MG63 (cell line): ENCODE measurements around the gene LHFPL3. TPM values are rescaled to one million over a fixed set of nuclear protein-coding genes. Genes with fewer than 3 reads are reported as not detected.
"Not testable (repeated sequence)": the region's sequence is repeated elsewhere in the genome, so short reads cannot be mapped to it uniquely, and the experiment has no call there.

Experiments used
- DNase-seq: peaks from one replicate; pipeline ENCODE4 v3.0.0-alpha.2; 2020
- H3K27me3 ChIP-seq: fragments of 250-450 bp; sonication (Bioruptor Pico); 2 replicates; pipeline ENCODE4 v1.5.1; 2020; ENCODE audit warnings: mild to moderate bottlenecking, moderate library complexity
- H3K36me3 ChIP-seq: fragments of 250-450 bp; sonication (Bioruptor Pico); 2 replicates; pipeline ENCODE4 v1.5.1; 2020; ENCODE audit warnings: mild to moderate bottlenecking, moderate library complexity
- H3K4me3 ChIP-seq: fragments of 250-450 bp; sonication (Bioruptor Pico); 2 replicates; pipeline ENCODE4 v1.5.1; 2020; ENCODE audit warnings: mild to moderate bottlenecking, moderate library complexity
- H3K9me3 ChIP-seq: fragments of 250-450 bp; sonication (Bioruptor Pico); 2 replicates; pipeline ENCODE4 v1.5.1; 2020; ENCODE audit warnings: mild to moderate bottlenecking, moderate library complexity
- total RNA-seq: library from RNA; depleted of rRNA; stranded (reverse); fragments of >200 nt; shearing (Covaris generic); gene quantifications from 2 replicates; pipeline ENCODE4 v1.2.3, GENCODE V29; 2014; ENCODE audit warnings: low replicate concordance

Gene LHFPL3
- total RNA-seq, 1 experiment from 2014 or later: not detected

DNA sequence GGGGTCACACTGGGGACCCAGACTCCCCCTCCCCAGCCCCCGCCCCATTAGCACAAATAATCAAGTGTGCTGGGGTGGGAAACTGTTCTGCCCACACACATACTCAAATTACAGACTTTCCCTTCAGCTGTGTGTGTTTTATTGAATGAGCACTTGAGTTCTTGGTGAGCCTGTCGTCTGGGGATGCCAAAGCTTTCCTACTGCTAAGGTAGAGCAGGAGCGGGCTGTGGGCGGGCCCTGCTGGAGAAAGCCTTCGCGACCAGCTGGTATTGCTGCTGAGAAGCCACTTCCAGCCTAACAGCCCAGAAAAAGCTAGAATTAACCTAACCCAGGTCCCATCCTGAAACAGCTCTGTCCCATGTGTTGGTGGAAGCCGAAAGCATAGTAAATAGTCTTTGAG is 598.7 kb downstream of the LHFPL3 start:
- H3K36me3 ChIP-seq: no peaks in the 10 kb centered on the region
- no peak overlapping the region for H3K4me3 ChIP-seq
- no peaks in the 10 kb centered on the region for H3K9me3 ChIP-seq
- H3K27me3 ChIP-seq: no peaks in the 10 kb centered on the region
- DNase-seq: no peak

DNA sequence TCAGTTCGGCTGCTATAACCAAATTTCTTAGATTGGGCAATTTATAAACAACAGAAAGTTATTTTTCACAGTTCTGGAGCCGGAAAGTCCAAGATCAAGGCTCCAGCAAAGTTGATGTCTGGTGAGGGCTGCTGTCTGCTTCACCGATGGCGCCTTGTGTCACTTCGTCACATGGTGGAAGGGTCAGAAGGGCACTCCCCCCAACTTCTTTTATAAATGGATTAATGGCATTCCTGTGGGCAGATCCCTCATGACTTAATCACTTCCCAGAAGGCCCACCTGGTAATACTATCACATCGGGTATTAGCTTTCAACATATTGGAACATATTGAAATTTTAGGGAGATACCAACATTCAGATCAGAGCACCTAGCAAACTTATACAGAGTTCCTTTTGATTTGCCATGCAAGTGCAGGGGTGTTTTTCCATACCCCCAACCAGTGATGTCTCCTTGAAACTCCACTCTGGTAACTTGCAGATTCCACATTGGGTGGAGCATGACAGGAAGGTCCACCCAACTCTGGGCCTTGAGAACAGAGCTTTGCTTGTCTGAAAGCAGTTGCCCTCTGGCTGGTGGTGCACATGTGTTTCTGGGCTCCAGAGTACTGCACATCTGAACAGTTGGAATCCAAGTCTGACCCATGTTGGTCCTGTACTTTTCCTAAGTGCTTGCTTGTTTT is 600.5 kb downstream of the LHFPL3 start:
- Histone ChIP-seq H3K27me3 (no peaks in the 10 kb centered on the region), H3K4me3 (no peak overlapping the region), H3K9me3 (no peaks in the 10 kb centered on the region), H3K36me3 (no peaks in the 10 kb centered on the region)
- DNase-seq: no peak

DNA sequence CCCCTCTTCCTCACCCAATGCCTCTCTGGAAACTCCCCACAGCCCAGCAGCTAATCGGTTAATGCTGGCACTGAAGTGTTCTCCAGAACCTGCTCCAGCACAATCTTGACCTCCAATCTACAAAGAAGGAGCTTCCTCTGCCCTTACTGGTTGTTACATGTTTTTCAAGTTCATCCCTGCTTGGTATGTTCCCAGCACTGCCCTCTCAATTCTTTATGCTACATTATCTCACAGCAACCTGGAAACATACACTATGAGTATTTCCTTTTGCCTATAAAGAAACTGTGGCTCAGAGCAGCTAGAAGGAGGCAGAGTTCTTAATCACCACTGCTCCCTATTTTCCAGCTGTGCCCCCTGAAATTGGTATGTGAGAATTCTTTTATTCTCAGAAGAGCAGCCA is 601.5 kb downstream of the LHFPL3 start:
- H3K9me3 ChIP-seq: no peaks in the 10 kb centered on the region
- no peaks in the 10 kb centered on the region for H3K36me3 ChIP-seq
- no peak for DNase-seq
- H3K27me3 ChIP-seq: no peaks in the 10 kb centered on the region
- no peak overlapping the region for H3K4me3 ChIP-seq

DNA sequence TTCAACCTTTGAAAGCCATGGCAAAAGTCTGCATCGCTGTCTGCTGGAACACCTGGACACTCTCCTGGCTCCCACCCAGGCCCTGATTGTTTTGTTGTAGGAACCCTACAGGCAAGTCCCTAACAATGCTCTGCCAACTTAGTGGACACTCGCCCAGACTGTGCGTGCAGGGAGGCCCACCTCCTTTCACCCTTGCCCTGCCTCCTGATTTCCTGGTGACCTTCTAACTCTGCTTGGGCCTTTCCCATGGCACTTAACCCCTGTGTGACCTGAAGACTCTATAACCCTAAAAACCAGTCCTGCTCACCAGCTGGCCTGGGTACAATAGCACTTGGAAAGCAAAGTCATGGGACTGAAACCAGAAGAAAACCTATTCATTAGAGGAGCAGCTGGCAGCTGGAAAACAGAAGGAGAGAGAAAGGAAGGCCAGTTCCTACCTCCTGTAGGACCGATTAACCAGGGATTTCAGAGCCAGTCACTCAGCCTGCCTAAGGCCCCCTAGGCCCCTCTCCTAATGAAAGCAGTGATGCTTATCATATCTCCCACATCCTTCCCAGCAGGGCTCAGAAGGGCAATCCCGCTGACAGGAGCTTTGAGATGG is 602.9 kb downstream of the LHFPL3 start:
- no peak overlapping the region for H3K4me3 ChIP-seq
- peak; percentile 7 for DNase-seq
- H3K9me3 ChIP-seq: no peaks in the 10 kb centered on the region
- H3K27me3 ChIP-seq: no peaks in the 10 kb centered on the region
- no peaks in the 10 kb centered on the region for H3K36me3 ChIP-seq

DNA sequence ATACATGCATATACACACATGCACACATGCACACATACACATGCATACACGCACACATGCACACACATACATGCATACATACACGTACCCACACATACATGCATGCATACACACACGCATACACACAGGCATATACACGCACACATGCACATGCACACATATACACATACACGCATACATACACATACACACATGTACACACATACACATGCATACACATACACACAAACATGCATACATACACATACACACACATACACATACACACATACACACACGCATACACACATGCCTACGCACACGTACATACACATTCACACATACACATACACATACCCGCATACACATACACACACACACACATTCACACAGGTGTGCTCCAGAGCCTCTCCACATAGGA is 604.6 kb downstream of the LHFPL3 start:
- no peak for DNase-seq
- Histone ChIP-seq H3K36me3 (no peaks in the 10 kb centered on the region), H3K4me3 (no peak overlapping the region), H3K9me3 (no peaks in the 10 kb centered on the region), H3K27me3 (no peaks in the 10 kb centered on the region)

DNA sequence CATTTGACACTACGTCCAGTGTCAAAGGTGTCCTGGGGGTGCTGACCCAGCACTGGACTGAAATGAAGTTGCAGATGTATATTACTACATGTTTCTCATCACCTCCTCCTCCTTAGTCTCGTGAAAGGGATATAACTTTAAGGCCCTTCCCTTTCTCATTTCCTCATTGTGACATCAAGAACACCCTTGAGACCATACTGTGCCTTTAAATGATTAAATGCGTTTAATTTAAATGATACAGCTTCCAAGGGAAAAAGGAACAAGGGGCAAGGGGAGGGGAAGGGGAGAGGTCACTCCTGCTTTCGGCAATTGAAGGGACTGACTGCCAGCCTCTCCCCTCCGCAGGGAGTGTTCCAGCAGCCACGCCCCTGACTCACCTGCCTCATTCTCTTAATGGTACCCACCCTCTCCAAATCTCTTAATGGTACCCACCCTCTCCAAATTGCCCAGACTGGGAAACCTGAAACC is 605.2 kb downstream of the LHFPL3 start:
- H3K4me3 ChIP-seq: no peak overlapping the region

DNA sequence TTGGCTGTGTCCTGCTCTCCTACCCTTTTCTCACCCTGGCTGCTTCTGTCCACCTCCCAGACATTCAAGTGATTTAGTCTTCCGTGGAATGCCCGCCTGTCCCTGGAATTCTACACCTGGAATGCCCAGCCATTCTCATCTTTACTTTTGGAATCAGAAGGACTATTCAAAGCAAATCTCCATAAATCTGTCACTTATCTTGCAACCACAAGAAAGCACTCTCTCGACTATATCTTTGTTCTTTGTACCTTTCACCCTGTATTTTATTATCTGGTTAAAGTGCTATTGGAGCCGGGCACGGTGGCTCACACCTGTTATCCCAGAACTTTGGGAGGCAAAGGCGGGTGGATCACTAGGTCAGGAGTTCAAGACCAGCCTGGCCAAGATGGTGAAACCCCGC is 606.3 kb downstream of the LHFPL3 start:
- H3K27me3 ChIP-seq: no peaks in the 10 kb centered on the region
- H3K36me3 ChIP-seq: no peaks in the 10 kb centered on the region
- H3K9me3 ChIP-seq: no peaks in the 10 kb centered on the region
- no peak overlapping the region for H3K4me3 ChIP-seq
- no peak for DNase-seq

More for the DNA sequence above, 605.2 kb downstream of the LHFPL3 start:
- H3K9me3 ChIP-seq: no peaks in the 10 kb centered on the region
- no peaks in the 10 kb centered on the region for H3K36me3 ChIP-seq
- no peak for DNase-seq
- no peaks in the 10 kb centered on the region for H3K27me3 ChIP-seq

DNA sequence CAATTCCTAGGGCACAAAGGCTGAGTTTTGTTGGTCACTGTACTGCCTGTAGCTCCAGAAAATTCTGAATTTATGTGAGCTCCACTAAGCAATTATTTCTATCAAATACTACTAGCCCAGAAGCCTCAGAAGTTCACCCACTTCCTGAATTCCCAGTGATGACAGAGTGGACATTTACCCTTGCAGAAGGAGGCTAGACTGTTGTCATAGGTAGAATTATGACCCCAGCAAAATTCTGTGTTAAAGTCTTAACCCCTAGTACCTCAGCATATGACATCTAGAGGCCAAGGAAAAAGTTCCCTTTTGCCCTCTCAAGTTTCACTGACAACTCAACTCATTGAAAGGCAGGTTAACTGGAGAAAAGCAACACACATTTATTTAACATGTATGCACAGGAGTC is 606.9 kb downstream of the LHFPL3 start:
- H3K36me3 ChIP-seq: no peaks in the 10 kb centered on the region
- no peak overlapping the region for H3K4me3 ChIP-seq
- DNase-seq: no peak
- H3K9me3 ChIP-seq: no peaks in the 10 kb centered on the region
- H3K27me3 ChIP-seq: no peaks in the 10 kb centered on the region

DNA sequence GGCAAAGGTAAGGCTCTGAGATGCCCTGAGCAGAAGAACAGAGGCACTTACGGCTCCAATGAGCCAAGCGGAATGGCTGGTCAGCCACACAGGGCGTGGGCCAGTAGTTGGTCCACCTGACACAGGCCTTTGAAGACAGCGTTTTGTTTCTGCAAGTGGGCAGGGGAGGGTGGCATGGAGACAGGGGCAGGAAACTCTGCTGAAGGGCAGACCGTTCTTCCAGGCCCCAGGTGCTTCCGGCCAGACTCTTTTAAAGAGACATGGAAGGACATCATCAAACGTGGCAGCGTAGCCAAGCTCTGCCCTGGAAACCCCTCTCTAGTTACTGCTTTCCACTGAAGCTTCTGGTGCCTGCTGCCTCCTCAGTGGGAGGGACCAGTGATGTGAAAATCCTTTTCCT is 608.1 kb downstream of the LHFPL3 start:
- Histone ChIP-seq H3K36me3 (no peaks in the 10 kb centered on the region), H3K27me3 (no peaks in the 10 kb centered on the region), H3K4me3 (no peak overlapping the region), H3K9me3 (no peaks in the 10 kb centered on the region)
- no peak for DNase-seq

DNA sequence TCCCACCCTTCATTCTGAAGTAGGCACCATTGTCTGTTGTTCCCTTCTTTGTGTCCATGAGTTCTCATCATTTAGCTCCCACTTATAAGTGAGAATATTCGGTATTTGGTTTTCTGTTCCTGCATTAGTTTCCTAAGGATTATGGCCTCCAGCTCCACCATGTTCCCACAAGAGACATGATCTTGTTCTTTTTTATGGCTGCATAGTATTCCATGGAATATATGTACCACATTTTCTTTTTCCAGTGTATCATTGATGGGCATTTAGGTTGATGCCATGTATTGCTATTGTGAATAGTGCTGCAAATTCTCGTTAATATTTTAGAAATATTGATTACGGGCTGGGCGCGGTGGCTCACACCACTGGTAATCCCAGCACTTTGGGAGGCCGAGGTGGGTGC is 609.1 kb downstream of the LHFPL3 start:
- not testable (repeated sequence) for DNase-seq

DNA sequence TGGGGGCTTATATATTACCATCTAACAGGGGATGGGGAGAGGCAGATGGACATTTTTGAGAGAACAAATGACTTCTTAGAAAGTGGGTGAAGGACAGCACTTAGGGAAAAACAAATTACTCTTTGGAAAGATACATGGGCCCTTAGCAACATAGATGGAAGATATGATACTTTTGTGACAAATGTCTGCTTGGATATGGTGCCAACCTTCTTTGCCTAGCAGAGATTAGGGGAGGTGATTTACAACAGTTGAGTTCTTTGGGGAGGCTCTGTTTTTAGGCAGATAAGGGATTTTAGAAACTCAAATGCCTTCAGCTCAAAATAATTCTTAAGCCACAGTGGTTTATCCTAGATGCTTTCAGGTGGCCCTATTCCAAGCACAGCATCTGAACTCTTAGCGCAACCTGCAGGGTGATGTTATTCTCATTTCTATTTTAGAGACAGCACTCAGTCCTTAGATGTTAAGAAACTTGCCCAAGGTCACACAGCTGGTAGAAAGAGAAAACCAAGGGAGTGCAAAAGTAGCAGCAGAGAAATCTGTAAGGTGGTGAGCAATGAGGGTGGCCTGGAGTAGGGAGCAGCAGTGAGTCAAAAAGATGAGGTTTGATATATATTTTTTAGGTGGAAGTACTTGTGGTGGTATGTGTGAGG is 610.5 kb downstream of the LHFPL3 start:
- no peak for DNase-seq
- H3K4me3 ChIP-seq: no peak overlapping the region
- H3K36me3 ChIP-seq: no peaks in the 10 kb centered on the region
- no peaks in the 10 kb centered on the region for H3K27me3 ChIP-seq
- H3K9me3 ChIP-seq: no peaks in the 10 kb centered on the region

More for the DNA sequence above, 609.1 kb downstream of the LHFPL3 start:
- not testable (repeated sequence) for H3K36me3 ChIP-seq, H3K27me3 ChIP-seq, H3K4me3 ChIP-seq, H3K9me3 ChIP-seq

DNA sequence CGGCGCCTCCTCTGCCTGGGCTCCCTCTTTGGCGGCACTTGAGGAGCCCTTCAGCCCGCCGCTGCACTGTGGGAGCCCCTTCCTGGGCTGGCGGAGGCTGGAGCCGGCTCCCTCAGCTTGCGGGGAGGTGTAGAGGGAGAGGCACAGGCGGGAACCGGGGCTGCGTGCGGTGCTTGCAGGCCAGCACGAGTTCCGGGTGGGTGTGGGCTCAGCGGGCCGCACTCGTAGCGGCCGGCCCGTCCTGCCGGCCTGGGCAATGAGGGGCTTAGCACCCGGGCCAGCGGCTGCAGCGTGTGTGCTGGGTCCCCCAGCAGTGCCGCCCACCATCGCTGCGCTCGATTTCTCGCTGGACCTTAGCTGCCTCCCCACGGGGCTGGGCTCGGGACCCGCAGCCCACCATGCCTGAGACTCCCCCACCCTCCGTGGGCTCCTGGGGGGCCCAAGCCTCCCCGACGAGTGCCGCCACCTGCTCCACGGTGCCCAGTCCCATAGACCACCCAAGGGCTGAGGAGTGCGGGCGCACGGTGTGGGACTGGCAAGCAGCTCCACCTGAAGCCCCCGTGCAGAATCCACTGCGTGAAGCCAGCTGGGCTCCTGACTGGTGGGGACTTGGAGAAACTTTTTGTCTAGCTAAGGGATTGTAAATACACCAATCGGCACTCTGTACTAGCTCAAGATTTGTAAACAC is 611.8 kb downstream of the LHFPL3 start:
- no peaks in the 10 kb centered on the region for H3K9me3 ChIP-seq
- no peaks in the 10 kb centered on the region for H3K27me3 ChIP-seq
- H3K4me3 ChIP-seq: no peak overlapping the region
- no peaks in the 10 kb centered on the region for H3K36me3 ChIP-seq
- DNase-seq: no peak

DNA sequence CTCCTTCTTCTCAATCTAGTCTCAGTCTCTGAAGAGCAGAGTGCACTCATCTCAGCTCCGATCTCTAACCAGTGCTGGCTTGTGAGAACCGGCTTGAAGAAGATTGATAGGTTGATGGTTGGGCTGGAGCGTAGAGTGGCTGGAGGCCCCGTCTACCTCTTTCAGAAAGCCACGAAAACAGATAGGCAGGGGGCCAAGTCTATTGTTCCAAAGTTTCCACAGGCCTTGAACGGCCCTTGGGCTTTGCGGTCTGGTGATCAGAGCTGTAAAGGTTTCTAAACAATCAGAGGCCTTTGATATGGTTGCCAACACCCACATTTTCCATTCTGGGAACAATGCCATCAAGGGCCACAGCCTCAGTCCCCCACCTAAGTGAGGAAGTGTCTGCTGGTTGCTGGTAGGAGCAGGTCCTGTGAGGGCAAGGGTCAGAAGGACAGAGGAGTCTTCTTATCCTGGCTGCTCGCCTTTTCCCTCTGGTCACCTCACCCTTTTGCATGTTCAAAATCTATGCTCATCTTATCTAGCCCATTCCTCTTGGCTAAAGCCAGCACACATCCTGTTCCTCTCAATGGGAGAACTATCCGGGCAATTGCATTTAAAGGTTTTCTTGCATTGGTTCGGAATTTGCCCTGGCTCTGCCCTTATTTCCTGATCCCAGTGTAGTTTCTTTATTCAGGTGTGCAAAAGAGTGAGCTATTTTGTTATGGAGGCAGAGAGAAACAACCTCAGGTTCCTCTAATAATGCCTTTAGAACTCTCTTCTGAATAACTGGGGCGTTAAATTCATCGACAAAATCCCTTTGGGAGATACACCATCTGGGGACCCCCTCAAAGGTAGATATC is 615.3 kb downstream of the LHFPL3 start:
- H3K36me3 ChIP-seq: no peaks in the 10 kb centered on the region
- H3K4me3 ChIP-seq: no peak overlapping the region
- H3K9me3 ChIP-seq: no peaks in the 10 kb centered on the region
- no peaks in the 10 kb centered on the region for H3K27me3 ChIP-seq
- DNase-seq: no peak

DNA sequence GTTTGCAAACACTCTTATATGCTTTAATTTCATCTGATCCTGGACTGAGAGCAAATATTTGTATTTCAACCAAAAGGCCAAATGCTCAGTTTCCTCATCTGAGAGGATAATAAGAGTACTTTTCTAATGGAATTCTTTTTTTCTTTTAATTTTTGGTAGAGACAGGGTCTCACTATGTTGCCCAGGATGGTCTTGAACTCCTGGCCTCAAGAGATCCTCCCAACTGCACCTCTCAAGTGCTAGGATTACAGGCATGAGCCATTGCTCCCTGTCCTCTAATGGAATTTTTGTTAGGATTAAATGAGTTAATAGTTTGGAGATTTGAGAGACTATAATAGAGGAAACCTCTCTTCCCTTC is 617.2 kb downstream of the LHFPL3 start:
- Histone ChIP-seq H3K4me3 (no peak overlapping the region), H3K36me3 (no peaks in the 10 kb centered on the region), H3K9me3 (no peaks in the 10 kb centered on the region), H3K27me3 (no peaks in the 10 kb centered on the region)
- DNase-seq: no peak

DNA sequence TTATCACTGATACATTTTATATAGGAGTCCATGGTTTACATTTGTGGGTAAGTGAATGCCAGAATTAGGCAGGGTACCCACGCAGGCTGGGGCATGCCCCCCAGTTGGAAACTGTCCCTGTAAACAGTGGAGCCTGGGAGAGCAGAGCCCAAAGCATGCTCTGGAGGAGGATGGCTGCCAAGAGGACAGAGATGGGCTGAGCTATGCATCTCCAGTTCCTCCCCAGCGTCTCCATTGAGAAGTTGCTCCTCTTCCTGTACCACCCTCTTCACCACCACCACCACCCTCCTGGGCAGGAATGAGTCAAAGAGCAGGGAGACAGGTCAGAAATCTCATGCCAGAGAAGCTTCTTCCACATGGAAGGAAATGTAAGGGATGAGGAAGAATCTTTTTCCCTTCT is 617.9 kb downstream of the LHFPL3 start:
- Histone ChIP-seq H3K27me3 (no peaks in the 10 kb centered on the region), H3K4me3 (no peak overlapping the region), H3K9me3 (no peaks in the 10 kb centered on the region), H3K36me3 (no peaks in the 10 kb centered on the region)
- DNase-seq: peak; percentile 70

DNA sequence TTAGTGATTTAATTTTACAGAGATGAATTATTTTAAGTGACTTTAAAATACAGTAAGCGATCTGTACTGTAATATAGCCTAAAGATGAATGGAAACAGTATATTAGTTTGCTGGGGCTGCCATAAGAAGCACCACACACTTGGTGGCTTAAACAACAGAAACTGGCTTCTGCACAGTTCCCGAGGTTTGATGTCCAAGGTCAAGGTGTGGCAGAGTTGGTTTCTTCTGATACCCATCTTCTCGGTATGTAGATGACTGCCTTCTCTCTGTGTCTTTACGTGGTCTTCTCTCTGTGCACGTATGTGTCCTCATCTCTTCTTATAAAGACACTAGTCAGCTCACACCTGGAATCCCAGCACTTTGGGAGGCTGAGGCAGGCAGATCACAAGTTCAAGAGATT is 621.6 kb downstream of the LHFPL3 start:
- no peak for DNase-seq
- no peaks in the 10 kb centered on the region for H3K9me3 ChIP-seq

DNA sequence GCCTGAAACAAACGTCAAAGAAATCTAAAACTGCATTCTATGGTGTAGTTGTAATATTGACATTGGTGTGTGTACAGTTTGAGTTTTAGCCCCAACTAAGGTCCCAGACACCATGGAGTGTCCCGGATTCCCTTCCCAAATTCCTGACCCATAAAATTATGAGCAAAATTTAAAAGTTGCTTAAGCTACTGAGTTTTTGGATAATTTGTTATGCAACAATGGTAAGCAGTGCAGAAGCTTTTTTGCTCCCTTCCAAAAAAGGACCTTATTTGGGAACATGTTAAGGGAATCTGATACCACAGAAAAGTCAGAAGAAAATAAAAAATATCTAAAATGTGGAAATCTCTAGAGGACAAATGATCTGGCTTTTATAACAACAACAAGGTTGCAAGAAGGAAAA is 622.4 kb downstream of the LHFPL3 start:
- Histone ChIP-seq H3K9me3 (no peaks in the 10 kb centered on the region), H3K4me3 (no peak overlapping the region), H3K27me3 (no peaks in the 10 kb centered on the region), H3K36me3 (no peaks in the 10 kb centered on the region)
- DNase-seq: no peak

More for the DNA sequence above, 621.6 kb downstream of the LHFPL3 start:
- no peak overlapping the region for H3K4me3 ChIP-seq
- H3K36me3 ChIP-seq: no peaks in the 10 kb centered on the region
- no peaks in the 10 kb centered on the region for H3K27me3 ChIP-seq
